ENCODE results near the gene ACTR10.
A peak's percentile ranks its signal among the peaks of the same experiment; 100 is the strongest.

ACTR10 gene

GRCh38 chr14:58152014-58152857 lies 47.7 kb upstream of the ACTR10 start, which contains the start of gene ARMH4:
Gene ARMH4, minus strand, starts transcription at chr14:58152213. Its CDS starts 12,855 bp downstream, at chr14:58139358.
- peaks cover 0 to 1% (median 0%) of the 10 kb centered on the region in 3 experiments for H3K27me3 ChIP-seq (ENCODE audit: control insufficient read depth in 3 of 3, insufficient read depth in 3 of 3, low read depth in 1 of 3, low read length in 3 of 3)
- H3K14ac ChIP-seq (ENCODE audit: low read length) = peak within 1 kb of the TSS; percentile 85
- H2AFZ ChIP-seq (ENCODE audit: low read length) = peak within 1 kb of the TSS; percentile 99
- no peaks in the 10 kb centered on the region for H3K36me3 ChIP-seq (replicated peaks in 1 of 2; ENCODE audit: control insufficient read depth in 2 of 2, insufficient read depth in 2 of 2, low read length in 2 of 2)
- peak within 1 kb of the TSS; percentile 98 for H3K18ac ChIP-seq (ENCODE audit: low read length)
- peak within 1 kb of the TSS; percentile 66 for H2BK120ac ChIP-seq (ENCODE audit: low read depth, low read length)
- H3K23ac ChIP-seq (ENCODE audit: low read depth, low read length, poor library complexity) = peak within 1 kb of the TSS; percentile 87
- peak within 1 kb of the TSS; percentile 93 for H3K9ac ChIP-seq (ENCODE audit: low read depth, low read length, poor library complexity)
- no peak within 1 kb of the TSS for H2AK5ac ChIP-seq (ENCODE audit: low read depth, low read length)
- no peak within 1 kb of the TSS for H4K91ac ChIP-seq (ENCODE audit: low read depth, low read length, poor library complexity)
- peak within 1 kb of the TSS; percentile 95 for H3K4me2 ChIP-seq (ENCODE audit: insufficient read depth, low read length, poor library complexity, severe bottlenecking)
- WGBS, 2 donors (ENCODE audit: extremely low coverage in 2 of 2, insufficient read length in 2 of 2, insufficient replicate concordance in 1 of 2) = no CpG with 5 or more reads among the region's 70 CpGs
- peak within 1 kb of the TSS; percentile 85 for H3K4ac ChIP-seq (ENCODE audit: low read length)
- peaks cover 9 to 10% of the 10 kb centered on the region in 2 donors for H3K4me1 ChIP-seq (ENCODE audit: control insufficient read depth in 2 of 2, insufficient read depth in 1 of 2, low read depth in 1 of 2, low read length in 2 of 2)
- H3K79me1 ChIP-seq (ENCODE audit: low read depth, low read length) = no peaks in the 10 kb centered on the region
- peak within 1 kb of the TSS; percentile 18 for H2BK12ac ChIP-seq (ENCODE audit: low read length)
- H2BK5ac ChIP-seq (ENCODE audit: low read length) = no peak within 1 kb of the TSS
- peak within 1 kb of the TSS; percentile 93 for H2BK15ac ChIP-seq (ENCODE audit: low read length)
- DNase-seq (ENCODE audit: low spot score) = peak; percentile 88
- no peak within 1 kb of the TSS for H4K8ac ChIP-seq (ENCODE audit: low read depth, low read length)
- peak within 1 kb of the TSS; percentile 50 for H3K27ac ChIP-seq (replicated peaks; ENCODE audit: low read length)
- H3K9me3 ChIP-seq (replicated peaks in 1 of 2; ENCODE audit: control insufficient read depth in 2 of 2, insufficient read depth in 1 of 2, low read depth in 1 of 2, low read length in 2 of 2) = no peaks in the 10 kb centered on the region
- H3K4me3 ChIP-seq (ENCODE audit: low read length in 2 of 2) = peak within 1 kb of the TSS; percentile 71 to 100

GRCh38 chr14:58160561-58160960 lies 39.4 kb upstream of the ACTR10 start:
- Histone ChIP-seq H3K27me3 (ENCODE audit: control insufficient read depth in 3 of 3, insufficient read depth in 3 of 3, low read depth in 1 of 3, low read length in 3 of 3) (peaks cover 0 to 20% (median 0%) of the 10 kb centered on the region in 3 experiments), H3K9me3 (replicated peaks in 1 of 2; ENCODE audit: control insufficient read depth in 2 of 2, insufficient read depth in 1 of 2, low read depth in 1 of 2, low read length in 2 of 2) (no peaks in the 10 kb centered on the region), H2BK12ac (ENCODE audit: low read length) (no peak overlapping the region), H3K14ac (ENCODE audit: low read length) (no peak overlapping the region), H3K4ac (ENCODE audit: low read length) (no peak overlapping the region), H3K23ac (ENCODE audit: low read depth, low read length, poor library complexity) (no peak overlapping the region), H3K4me1 (ENCODE audit: control insufficient read depth in 2 of 2, insufficient read depth in 1 of 2, low read depth in 1 of 2, low read length in 2 of 2) (no peaks in the 10 kb centered on the region), H4K8ac (ENCODE audit: low read depth, low read length) (no peak overlapping the region), H3K79me1 (ENCODE audit: low read depth, low read length) (no peaks in the 10 kb centered on the region), H3K9ac (ENCODE audit: low read depth, low read length, poor library complexity) (no peak overlapping the region), H4K91ac (ENCODE audit: low read depth, low read length, poor library complexity) (no peak overlapping the region), H2BK120ac (ENCODE audit: low read depth, low read length) (no peak overlapping the region), H3K36me3 (replicated peaks in 1 of 2; ENCODE audit: control insufficient read depth in 2 of 2, insufficient read depth in 2 of 2, low read length in 2 of 2) (no peaks in the 10 kb centered on the region), H2AFZ (ENCODE audit: low read length) (no peak overlapping the region), H3K4me2 (ENCODE audit: insufficient read depth, low read length, poor library complexity, severe bottlenecking) (no peak overlapping the region), H3K27ac (replicated peaks; ENCODE audit: low read length) (no peak overlapping the region), H2BK5ac (ENCODE audit: low read length) (no peak overlapping the region), H2AK5ac (ENCODE audit: low read depth, low read length) (no peak overlapping the region), H3K4me3 (ENCODE audit: low read length in 2 of 2) (no peak overlapping the region), H3K18ac (ENCODE audit: low read length) (no peak overlapping the region), H2BK15ac (ENCODE audit: low read length) (no peak overlapping the region)
- DNase-seq (ENCODE audit: low spot score) = no peak

GRCh38 chr14:58166005-58166983 lies 33.7 kb upstream of the ACTR10 start:
- peak; percentile 79 for DNase-seq (ENCODE audit: low spot score)
- H3K14ac ChIP-seq (ENCODE audit: low read length) = no peak overlapping the region
- no peak overlapping the region for H3K18ac ChIP-seq (ENCODE audit: low read length)
- no peak overlapping the region for H2BK5ac ChIP-seq (ENCODE audit: low read length)
- H2BK120ac ChIP-seq (ENCODE audit: low read depth, low read length) = no peak overlapping the region
- no peaks in the 10 kb centered on the region for H3K4me1 ChIP-seq (ENCODE audit: control insufficient read depth in 2 of 2, insufficient read depth in 1 of 2, low read depth in 1 of 2, low read length in 2 of 2)
- H3K36me3 ChIP-seq (replicated peaks in 1 of 2; ENCODE audit: control insufficient read depth in 2 of 2, insufficient read depth in 2 of 2, low read length in 2 of 2) = no peaks in the 10 kb centered on the region
- H2AFZ ChIP-seq (ENCODE audit: low read length) = peak overlapping the region; percentile 72
- no peak overlapping the region for H2BK15ac ChIP-seq (ENCODE audit: low read length)
- no peak overlapping the region for H4K8ac ChIP-seq (ENCODE audit: low read depth, low read length)
- H3K4me3 ChIP-seq (ENCODE audit: low read length in 2 of 2) = no peak overlapping the region
- H3K4ac ChIP-seq (ENCODE audit: low read length) = no peak overlapping the region
- H3K79me1 ChIP-seq (ENCODE audit: low read depth, low read length) = no peaks in the 10 kb centered on the region
- WGBS, 2 donors (ENCODE audit: extremely low coverage in 2 of 2, insufficient read length in 2 of 2, insufficient replicate concordance in 1 of 2) = no CpG with 5 or more reads among the region's 10 CpGs
- no peak overlapping the region for H2BK12ac ChIP-seq (ENCODE audit: low read length)
- H3K4me2 ChIP-seq (ENCODE audit: insufficient read depth, low read length, poor library complexity, severe bottlenecking) = no peak overlapping the region
- no peak overlapping the region for H4K91ac ChIP-seq (ENCODE audit: low read depth, low read length, poor library complexity)
- no peaks in the 10 kb centered on the region for H3K27me3 ChIP-seq (ENCODE audit: control insufficient read depth in 3 of 3, insufficient read depth in 3 of 3, low read depth in 1 of 3, low read length in 3 of 3)
- H3K9ac ChIP-seq (ENCODE audit: low read depth, low read length, poor library complexity) = no peak overlapping the region
- H3K23ac ChIP-seq (ENCODE audit: low read depth, low read length, poor library complexity) = no peak overlapping the region
- no peaks in the 10 kb centered on the region for H3K9me3 ChIP-seq (replicated peaks in 1 of 2; ENCODE audit: control insufficient read depth in 2 of 2, insufficient read depth in 1 of 2, low read depth in 1 of 2, low read length in 2 of 2)
- H2AK5ac ChIP-seq (ENCODE audit: low read depth, low read length) = no peak overlapping the region
- no peak overlapping the region for H3K27ac ChIP-seq (replicated peaks; ENCODE audit: low read length)

GRCh38 chr14:58167057-58167456 lies 32.9 kb upstream of the ACTR10 start:
- Histone ChIP-seq H3K27ac (replicated peaks; ENCODE audit: low read length) (no peak overlapping the region), H3K4me2 (ENCODE audit: insufficient read depth, low read length, poor library complexity, severe bottlenecking) (no peak overlapping the region), H3K4ac (ENCODE audit: low read length) (no peak overlapping the region), H2BK5ac (ENCODE audit: low read length) (no peak overlapping the region), H3K36me3 (replicated peaks in 1 of 2; ENCODE audit: control insufficient read depth in 2 of 2, insufficient read depth in 2 of 2, low read length in 2 of 2) (no peaks in the 10 kb centered on the region), H2BK120ac (ENCODE audit: low read depth, low read length) (no peak overlapping the region), H2AK5ac (ENCODE audit: low read depth, low read length) (no peak overlapping the region), H2BK15ac (ENCODE audit: low read length) (no peak overlapping the region), H3K27me3 (ENCODE audit: control insufficient read depth in 3 of 3, insufficient read depth in 3 of 3, low read depth in 1 of 3, low read length in 3 of 3) (no peaks in the 10 kb centered on the region), H3K23ac (ENCODE audit: low read depth, low read length, poor library complexity) (no peak overlapping the region), H4K8ac (ENCODE audit: low read depth, low read length) (no peak overlapping the region), H3K79me1 (ENCODE audit: low read depth, low read length) (no peaks in the 10 kb centered on the region), H3K18ac (ENCODE audit: low read length) (no peak overlapping the region), H3K4me3 (ENCODE audit: low read length in 2 of 2) (no peak overlapping the region), H2BK12ac (ENCODE audit: low read length) (no peak overlapping the region), H3K4me1 (ENCODE audit: control insufficient read depth in 2 of 2, insufficient read depth in 1 of 2, low read depth in 1 of 2, low read length in 2 of 2) (no peaks in the 10 kb centered on the region), H3K9ac (ENCODE audit: low read depth, low read length, poor library complexity) (no peak overlapping the region), H4K91ac (ENCODE audit: low read depth, low read length, poor library complexity) (no peak overlapping the region), H3K14ac (ENCODE audit: low read length) (no peak overlapping the region), H3K9me3 (replicated peaks in 1 of 2; ENCODE audit: control insufficient read depth in 2 of 2, insufficient read depth in 1 of 2, low read depth in 1 of 2, low read length in 2 of 2) (no peaks in the 10 kb centered on the region), H2AFZ (ENCODE audit: low read length) (no peak overlapping the region)
- no peak for DNase-seq (ENCODE audit: low spot score)
- WGBS, 2 donors (ENCODE audit: extremely low coverage in 2 of 2, insufficient read length in 2 of 2, insufficient replicate concordance in 1 of 2) = no CpG with 5 or more reads among the region's 1 CpG

Data from neuronal stem cell (in vitro differentiated cells).